ENCODE measurements around the gene CTR9. TPM values are rescaled to one million over a fixed set of nuclear protein-coding genes. Genes with fewer than 3 reads are reported as not detected.
A peak's percentile ranks its signal among the peaks of the same experiment; 100 is the strongest.

CTR9 gene
- total and polyA plus RNA-seq, 2 of the 8 experiments (the other 6 are each of a cell fraction or from before 2014, with no cell fraction given), result 6.1 to 37.7 TPM

DNA sequence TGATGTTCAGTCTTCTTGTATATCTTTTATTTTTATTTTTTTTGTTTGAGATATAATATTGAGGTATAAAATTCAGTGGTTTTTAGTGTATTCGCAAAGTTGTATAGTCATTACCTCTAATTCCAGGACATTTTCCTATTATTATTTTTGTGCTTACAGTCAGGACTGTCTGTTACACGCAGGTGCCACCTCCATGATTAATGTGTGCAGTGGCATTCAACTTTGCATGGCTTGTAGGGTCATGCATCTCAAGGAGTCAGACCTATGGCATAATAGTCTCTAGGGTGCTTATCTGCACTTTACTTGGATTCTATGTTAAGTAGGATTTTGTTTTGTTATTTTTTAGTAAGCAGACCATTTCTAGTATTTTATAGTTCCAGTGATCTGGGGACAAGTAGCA is 1.0 kb downstream of the CTR9 start:
- H3K9me3 ChIP-seq (ENCODE audit: insufficient read depth in 2 of 2, low read depth in 1 of 2, low read length in 1 of 2), result no peaks in the 10 kb centered on the region
- no peak overlapping the region for H3K14ac ChIP-seq (ENCODE audit: insufficient read length)
- H4K8ac ChIP-seq (ENCODE audit: extremely low read depth, insufficient read depth, low read length), result no peak overlapping the region
- no peaks in the 10 kb centered on the region for H4K20me1 ChIP-seq (replicated peaks in 1 of 2; ENCODE audit: control insufficient read depth in 1 of 2, insufficient read depth in 2 of 2, low read length in 2 of 2)
- peaks cover 3% of the 10 kb centered on the region; the same call in 1 of the 2 replicates for H3K23me2 ChIP-seq (ENCODE audit: low read depth, low read length)
- no peak overlapping the region for H3K56ac ChIP-seq (replicated peaks; ENCODE audit: insufficient read length, low read depth, low read length)
- H2AK5ac ChIP-seq (ENCODE audit: low read depth, low read length), result no peak overlapping the region
- no peak overlapping the region for H2AFZ ChIP-seq (ENCODE audit: low read length)
- no peak overlapping the region for H2BK15ac ChIP-seq (ENCODE audit: low read length)
- H4K91ac ChIP-seq (replicated peaks; ENCODE audit: insufficient read length, low read length), result no peak overlapping the region
- H3K4me3 ChIP-seq (ENCODE audit: extremely low read depth in 1 of 4, insufficient read depth in 2 of 4, low read depth in 3 of 4, low read length in 4 of 4), result peak overlapping the region; percentile 75 to 91 (median 80); a peak in 7 of 8 replicates
- H3K27ac ChIP-seq (ENCODE audit: low read depth, low read length), result no peak overlapping the region
- no peak overlapping the region for H3K18ac ChIP-seq (ENCODE audit: extremely low read depth, low read length)
- 60 to 100% methylated on average over 1 to 2 of the region's 2 CpGs for WGBS, 2 experiments (ENCODE audit: extremely low coverage in 1 of 2, insufficient coverage in 1 of 2, insufficient read length in 1 of 2, insufficient replicate concordance in 2 of 2, low coverage in 1 of 2, low lambda C conversion rate in 2 of 2, missing lambda C conversion rate in 1 of 2)
- H3K79me2 ChIP-seq (ENCODE audit: control insufficient read depth in 1 of 2, insufficient read depth in 2 of 2, low read length in 2 of 2), result peaks cover 0 to 14% of the 10 kb centered on the region in 2 experiments; a peak in 2 of 4 replicates
- H2BK20ac ChIP-seq (ENCODE audit: low read length), result no peak overlapping the region
- ChIA-PET POLR2A (ENCODE audit: partially characterized antibody) (interaction anchor here (1.5 kb wide), 1 partner anchor 57 kb away, joined by 15 read pairs; the partner anchor contains the start of gene EIF4G2), CTCF (ENCODE audit: partially characterized antibody) (no interaction called here)
- DNase-seq (ENCODE audit: low read depth in 1 of 2, low spot score in 2 of 2) (no peak), FAIRE-seq (no peak)
- no peak overlapping the region for H3K23ac ChIP-seq (ENCODE audit: insufficient read length)
- H3K9ac ChIP-seq (replicated peaks in 1 of 4; ENCODE audit: extremely low read depth in 1 of 4, low read depth in 3 of 4, low read length in 3 of 4), result peak overlapping the region in 1 of 4 experiments; percentile 26; a peak in 1 of 7 replicates
- H2BK12ac ChIP-seq (ENCODE audit: low read depth, low read length), result no peak overlapping the region
- H3K4ac ChIP-seq (replicated peaks; ENCODE audit: insufficient read length, low read depth, low read length), result no peak overlapping the region
- H3K27me3 ChIP-seq (replicated peaks in 1 of 4; ENCODE audit: control insufficient read depth in 3 of 4, extremely low read depth in 1 of 4, insufficient read depth in 3 of 4, low read length in 3 of 4), result no peaks in the 10 kb centered on the region
- H3K79me1 ChIP-seq (ENCODE audit: low read depth, low read length), result 0 out of 2 replicates have a peak, but pooled peaks cover 2% of the 10 kb centered on the region
- no peak overlapping the region for H2BK5ac ChIP-seq (ENCODE audit: low read depth, low read length)
- H3K4me2 ChIP-seq (ENCODE audit: insufficient read depth in 1 of 2, low read depth in 2 of 2, low read length in 2 of 2), result peak overlapping the region; percentile 85
- H3K36me3 ChIP-seq (ENCODE audit: control insufficient read depth in 2 of 4, insufficient read depth in 4 of 4, low read length in 3 of 4), result peaks cover 0 to 17% (median 9%) of the 10 kb centered on the region in 4 experiments; a peak in 7 of 8 replicates
- no peak overlapping the region for H2BK120ac ChIP-seq (replicated peaks; ENCODE audit: low read depth, low read length)
- peaks cover 0 to 4% (median 1%) of the 10 kb centered on the region in 4 experiments; a peak in 2 of 7 replicates for H3K4me1 ChIP-seq (replicated peaks in 1 of 4; ENCODE audit: control insufficient read depth in 3 of 4, insufficient read depth in 4 of 4, low read length in 3 of 4)
- no peak overlapping the region for H4K5ac ChIP-seq (ENCODE audit: insufficient read length, low read depth, low read length)
- TF ChIP-seq KDM4A (IDR thresholded peaks at IDR 0.05; ENCODE audit: low read depth, low read length, severe bottlenecking) (no peak), SIN3A (conservative IDR thresholded peaks at IDR 0.05 in 1 of 2, IDR thresholded peaks at IDR 0.05 in 1 of 2; ENCODE audit: low read depth in 1 of 2, low read length in 2 of 2) (no peak), CHD2 (IDR thresholded peaks at IDR 0.05; ENCODE audit: low read length) (no peak), POLR2A (IDR thresholded peaks at IDR 0.05; ENCODE audit: control extremely low read depth in 1 of 2, low read depth in 2 of 2, low read length in 2 of 2) (no peak), TEAD4 (IDR thresholded peaks at IDR 0.05; ENCODE audit: low read depth, low read length) (no peak), CEBPB (IDR thresholded peaks at IDR 0.05; ENCODE audit: low read depth, low read length) (no peak), FOSL1 (IDR thresholded peaks at IDR 0.05; ENCODE audit: insufficient read depth, low read depth, low read length) (no peak)

Measured in H1 (cell line).